ENCODE measurements around the gene DCANP1.

GRCh38 chr5:135468541-135468940, 21.4 kb upstream of the DCANP1 start:
- TF ChIP-seq, protein P1, sequence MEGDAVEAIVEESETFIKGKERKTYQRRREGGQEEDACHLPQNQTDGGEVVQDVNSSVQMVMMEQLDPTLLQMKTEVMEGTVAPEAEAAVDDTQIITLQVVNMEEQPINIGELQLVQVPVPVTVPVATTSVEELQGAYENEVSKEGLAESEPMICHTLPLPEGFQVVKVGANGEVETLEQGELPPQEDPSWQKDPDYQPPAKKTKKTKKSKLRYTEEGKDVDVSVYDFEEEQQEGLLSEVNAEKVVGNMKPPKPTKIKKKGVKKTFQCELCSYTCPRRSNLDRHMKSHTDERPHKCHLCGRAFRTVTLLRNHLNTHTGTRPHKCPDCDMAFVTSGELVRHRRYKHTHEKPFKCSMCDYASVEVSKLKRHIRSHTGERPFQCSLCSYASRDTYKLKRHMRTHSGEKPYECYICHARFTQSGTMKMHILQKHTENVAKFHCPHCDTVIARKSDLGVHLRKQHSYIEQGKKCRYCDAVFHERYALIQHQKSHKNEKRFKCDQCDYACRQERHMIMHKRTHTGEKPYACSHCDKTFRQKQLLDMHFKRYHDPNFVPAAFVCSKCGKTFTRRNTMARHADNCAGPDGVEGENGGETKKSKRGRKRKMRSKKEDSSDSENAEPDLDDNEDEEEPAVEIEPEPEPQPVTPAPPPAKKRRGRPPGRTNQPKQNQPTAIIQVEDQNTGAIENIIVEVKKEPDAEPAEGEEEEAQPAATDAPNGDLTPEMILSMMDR (IDR thresholded peaks at IDR 0.05 in 4 of 5, conservative IDR thresholded peaks at IDR 0.05 in 1 of 5) = no peak
- TF ChIP-seq POLR2A (IDR thresholded peaks at IDR 0.05) = no peak
